Spleen (tissue), 7 donors: ENCODE results near the gene PLA2G4E.

Experiments
- POLR2A ChIP-seq, 3 donors: fragments of 450-650 bp; IDR thresholded peaks; one replicate each; pipeline ENCODE4 v1.5.1; 2017; ENCODE audit warnings: antibody characterized with exemption in 3 of 3, mild to moderate bottlenecking in 1 of 3
- POLR2AphosphoS5 ChIP-seq, 3 donors: sonication (generic); formaldehyde crosslinking; IDR thresholded peaks; one replicate each; pipeline ENCODE4 v1.5.1; 2017; ENCODE audit warnings: antibody characterized with exemption in 3 of 3
- TF ChIP-seq, protein P1 (sequence below), 11 experiments: fragments of 200-600 bp in 7 of 11; fragments of 450-650 bp in 4 of 11; sonication (generic) in 4 of 11; IDR thresholded peaks in 8 of 11; conservative IDR thresholded peaks in 3 of 11; 1 replicate in 7 of 11; 2 replicates in 4 of 11; pipeline versions ENCODE4 v1.4.0 to v1.8.0; 2016 to 2021; ENCODE audit warnings: antibody characterized with exemption in 11 of 11, inconsistent platforms in 4 of 11, mild to moderate bottlenecking in 1 of 11
- donor health status: DM: no; HTN: no; CAD: no; lungs with moderate emphysema.
- donor health status: DM: no; HTN: no; CAD: no.
- donor health status: DM: no; HTN: no; CAD: no.

- TF ChIP-seq, protein P1, sequence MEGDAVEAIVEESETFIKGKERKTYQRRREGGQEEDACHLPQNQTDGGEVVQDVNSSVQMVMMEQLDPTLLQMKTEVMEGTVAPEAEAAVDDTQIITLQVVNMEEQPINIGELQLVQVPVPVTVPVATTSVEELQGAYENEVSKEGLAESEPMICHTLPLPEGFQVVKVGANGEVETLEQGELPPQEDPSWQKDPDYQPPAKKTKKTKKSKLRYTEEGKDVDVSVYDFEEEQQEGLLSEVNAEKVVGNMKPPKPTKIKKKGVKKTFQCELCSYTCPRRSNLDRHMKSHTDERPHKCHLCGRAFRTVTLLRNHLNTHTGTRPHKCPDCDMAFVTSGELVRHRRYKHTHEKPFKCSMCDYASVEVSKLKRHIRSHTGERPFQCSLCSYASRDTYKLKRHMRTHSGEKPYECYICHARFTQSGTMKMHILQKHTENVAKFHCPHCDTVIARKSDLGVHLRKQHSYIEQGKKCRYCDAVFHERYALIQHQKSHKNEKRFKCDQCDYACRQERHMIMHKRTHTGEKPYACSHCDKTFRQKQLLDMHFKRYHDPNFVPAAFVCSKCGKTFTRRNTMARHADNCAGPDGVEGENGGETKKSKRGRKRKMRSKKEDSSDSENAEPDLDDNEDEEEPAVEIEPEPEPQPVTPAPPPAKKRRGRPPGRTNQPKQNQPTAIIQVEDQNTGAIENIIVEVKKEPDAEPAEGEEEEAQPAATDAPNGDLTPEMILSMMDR (IDR thresholded peaks at IDR 0.05 in 8 of 11, conservative IDR thresholded peaks at IDR 0.05 in 3 of 11) = no peak
- TF ChIP-seq POLR2AphosphoS5 (IDR thresholded peaks at IDR 0.05) (no peak), POLR2A (IDR thresholded peaks at IDR 0.05) (no peak)
These were observed 87.5 kb downstream of the PLA2G4E start for GRCh38 chr15:41933326-41933725.
